ENCODE results near the gene CAPZB.

The CAPZB gene

DNA sequence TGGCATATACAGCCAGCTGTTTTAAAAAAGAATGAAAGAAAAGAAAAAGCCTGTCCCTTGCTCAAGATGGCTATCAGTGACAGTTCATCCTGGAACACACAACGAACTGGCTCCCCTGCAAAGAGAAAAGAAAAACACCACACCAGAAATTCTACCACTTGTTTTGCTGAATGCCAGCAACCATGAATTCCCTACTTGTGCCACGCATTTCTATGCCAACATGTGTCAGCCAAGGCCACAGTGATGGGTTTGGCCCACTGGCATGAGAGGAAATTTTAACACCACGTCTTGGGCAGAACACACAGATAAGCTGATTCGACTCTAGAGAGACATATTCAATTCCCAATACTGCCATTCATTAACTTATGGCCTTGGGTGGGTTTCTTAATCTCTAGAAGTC lies 64.0 kb downstream of the CAPZB start:
- H3K27ac ChIP-seq, result peak overlapping the region; percentile 65; the same call in 1 of the 2 replicates
- TF ChIP-seq, protein P1, sequence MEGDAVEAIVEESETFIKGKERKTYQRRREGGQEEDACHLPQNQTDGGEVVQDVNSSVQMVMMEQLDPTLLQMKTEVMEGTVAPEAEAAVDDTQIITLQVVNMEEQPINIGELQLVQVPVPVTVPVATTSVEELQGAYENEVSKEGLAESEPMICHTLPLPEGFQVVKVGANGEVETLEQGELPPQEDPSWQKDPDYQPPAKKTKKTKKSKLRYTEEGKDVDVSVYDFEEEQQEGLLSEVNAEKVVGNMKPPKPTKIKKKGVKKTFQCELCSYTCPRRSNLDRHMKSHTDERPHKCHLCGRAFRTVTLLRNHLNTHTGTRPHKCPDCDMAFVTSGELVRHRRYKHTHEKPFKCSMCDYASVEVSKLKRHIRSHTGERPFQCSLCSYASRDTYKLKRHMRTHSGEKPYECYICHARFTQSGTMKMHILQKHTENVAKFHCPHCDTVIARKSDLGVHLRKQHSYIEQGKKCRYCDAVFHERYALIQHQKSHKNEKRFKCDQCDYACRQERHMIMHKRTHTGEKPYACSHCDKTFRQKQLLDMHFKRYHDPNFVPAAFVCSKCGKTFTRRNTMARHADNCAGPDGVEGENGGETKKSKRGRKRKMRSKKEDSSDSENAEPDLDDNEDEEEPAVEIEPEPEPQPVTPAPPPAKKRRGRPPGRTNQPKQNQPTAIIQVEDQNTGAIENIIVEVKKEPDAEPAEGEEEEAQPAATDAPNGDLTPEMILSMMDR (conservative IDR thresholded peaks at IDR 0.05), result no peak
- no peak for TF ChIP-seq ZFX (IDR thresholded peaks at IDR 0.05)

DNA sequence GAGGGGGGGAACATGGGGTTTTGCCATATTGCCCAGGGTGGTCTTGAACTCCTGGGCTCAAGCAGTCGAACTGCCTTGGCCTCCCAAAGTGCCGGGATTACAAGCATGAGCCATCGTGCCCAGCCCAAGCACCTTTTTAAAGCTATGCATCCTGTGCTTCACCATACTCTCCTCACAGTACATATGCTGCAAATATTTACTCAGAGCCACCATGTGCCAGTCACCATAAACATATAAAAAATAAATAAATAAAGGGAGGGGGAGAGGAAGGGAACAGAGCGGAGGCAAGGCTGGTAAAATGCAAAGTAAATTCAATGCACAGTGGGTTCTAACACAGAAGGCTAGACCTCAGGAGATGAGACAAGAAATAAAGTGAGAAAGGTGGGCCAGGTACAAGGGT lies 64.7 kb downstream of the CAPZB start:
- TF ChIP-seq, protein P1 (conservative IDR thresholded peaks at IDR 0.05), result no peak
- no peak for TF ChIP-seq ZFX (IDR thresholded peaks at IDR 0.05)
- H3K27ac ChIP-seq, result peak overlapping the region; percentile 65

DNA sequence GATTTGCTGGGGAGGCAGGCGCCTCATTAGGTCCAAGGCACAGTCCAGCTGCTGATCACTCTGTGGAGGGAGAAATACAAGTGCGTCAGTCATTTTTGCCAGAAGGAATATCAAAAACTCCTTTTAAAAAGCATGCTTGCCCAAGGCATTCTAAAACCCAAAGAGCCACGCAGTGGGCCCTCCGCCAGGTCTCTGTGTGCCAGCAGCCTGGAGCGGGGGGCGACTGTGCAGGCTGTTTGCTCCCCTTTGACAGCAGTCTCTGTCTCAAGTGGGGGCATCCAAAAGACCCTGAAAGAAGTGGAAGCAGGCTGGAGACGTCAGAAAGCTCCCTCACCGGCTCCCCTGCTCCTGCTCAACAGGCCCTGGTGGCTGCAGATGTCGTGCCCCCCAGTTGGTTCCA lies 65.6 kb downstream of the CAPZB start:
- peak overlapping the region; percentile 65 for H3K27ac ChIP-seq
- TF ChIP-seq, protein P1 (conservative IDR thresholded peaks at IDR 0.05), result no peak
- TF ChIP-seq ZFX (IDR thresholded peaks at IDR 0.05), result no peak

DNA sequence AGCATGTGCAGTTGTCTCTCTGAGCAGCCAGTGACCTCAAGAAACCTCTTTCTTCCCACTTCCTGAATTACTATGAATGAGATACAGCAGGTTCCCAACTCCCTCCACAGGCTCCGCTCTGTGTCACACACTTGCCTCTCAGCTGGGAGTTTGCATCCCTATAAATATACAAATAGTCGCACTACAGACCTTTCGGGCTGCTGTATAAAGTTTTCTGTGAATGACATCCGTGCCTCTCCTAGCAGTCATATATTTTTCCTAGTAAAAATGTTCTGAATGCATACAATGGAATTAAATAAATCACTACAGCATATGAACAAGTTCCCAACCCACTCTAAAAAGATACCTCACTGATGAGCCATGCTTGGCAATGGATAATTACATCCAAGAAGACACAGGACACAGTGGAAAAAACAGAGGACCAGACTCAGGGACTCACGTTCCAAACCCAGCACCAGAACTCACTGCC lies 66.8 kb downstream of the CAPZB start:
- TF ChIP-seq, protein P1 (conservative IDR thresholded peaks at IDR 0.05), result no peak
- TF ChIP-seq ZFX (IDR thresholded peaks at IDR 0.05), result no peak
- no peak overlapping the region for H3K27ac ChIP-seq

DNA sequence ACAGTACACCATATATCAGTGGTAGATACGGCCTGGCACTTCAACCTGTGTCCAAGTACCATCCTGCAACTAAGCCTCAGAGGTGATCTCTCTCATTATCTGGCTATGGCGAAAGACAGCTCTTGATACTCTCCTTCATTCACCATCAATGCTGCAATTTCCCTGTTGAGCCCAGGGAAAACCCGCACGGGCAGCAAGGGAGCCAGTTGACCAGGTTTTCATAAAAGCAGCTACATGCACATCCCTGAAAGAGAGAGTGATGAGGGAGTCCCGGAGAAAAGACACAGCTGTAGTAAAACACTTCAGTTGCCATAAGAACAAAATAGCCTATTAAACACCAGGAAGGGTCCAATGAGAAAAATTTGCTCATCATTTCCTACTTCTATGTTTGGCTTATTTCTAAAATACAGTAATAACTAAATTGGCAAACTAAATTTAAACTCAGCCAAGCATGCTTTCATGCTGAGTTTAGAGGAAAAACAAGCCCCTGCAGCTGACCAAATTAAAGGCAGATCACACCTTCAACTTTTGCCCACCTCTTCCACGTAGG lies 68.3 kb downstream of the CAPZB start:
- TF ChIP-seq ZFX (IDR thresholded peaks at IDR 0.05), result no peak
- TF ChIP-seq, protein P1 (conservative IDR thresholded peaks at IDR 0.05), result no peak
- H3K27ac ChIP-seq, result no peak overlapping the region

DNA sequence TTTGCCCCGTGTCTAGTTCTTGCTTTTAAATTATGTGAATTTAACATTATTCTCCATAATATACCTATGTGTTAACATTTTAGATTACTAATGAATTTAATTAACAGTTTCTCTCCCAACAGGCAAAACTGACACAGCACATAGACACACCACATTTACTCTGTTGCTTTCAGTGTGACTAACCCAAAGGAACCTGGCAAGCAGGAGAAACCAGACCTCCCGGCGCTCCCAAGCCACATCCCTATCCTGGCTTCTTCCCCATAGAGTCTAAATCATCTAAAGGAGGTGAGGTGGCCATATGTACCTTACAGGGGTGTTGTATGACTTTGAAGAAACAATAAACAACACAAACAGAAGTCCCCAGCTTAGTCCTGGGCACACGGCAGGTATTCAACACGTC lies 69.2 kb downstream of the CAPZB start:
- TF ChIP-seq, protein P1 (conservative IDR thresholded peaks at IDR 0.05), result no peak
- no peak for TF ChIP-seq ZFX (IDR thresholded peaks at IDR 0.05)
- H3K27ac ChIP-seq, result no peak overlapping the region

DNA sequence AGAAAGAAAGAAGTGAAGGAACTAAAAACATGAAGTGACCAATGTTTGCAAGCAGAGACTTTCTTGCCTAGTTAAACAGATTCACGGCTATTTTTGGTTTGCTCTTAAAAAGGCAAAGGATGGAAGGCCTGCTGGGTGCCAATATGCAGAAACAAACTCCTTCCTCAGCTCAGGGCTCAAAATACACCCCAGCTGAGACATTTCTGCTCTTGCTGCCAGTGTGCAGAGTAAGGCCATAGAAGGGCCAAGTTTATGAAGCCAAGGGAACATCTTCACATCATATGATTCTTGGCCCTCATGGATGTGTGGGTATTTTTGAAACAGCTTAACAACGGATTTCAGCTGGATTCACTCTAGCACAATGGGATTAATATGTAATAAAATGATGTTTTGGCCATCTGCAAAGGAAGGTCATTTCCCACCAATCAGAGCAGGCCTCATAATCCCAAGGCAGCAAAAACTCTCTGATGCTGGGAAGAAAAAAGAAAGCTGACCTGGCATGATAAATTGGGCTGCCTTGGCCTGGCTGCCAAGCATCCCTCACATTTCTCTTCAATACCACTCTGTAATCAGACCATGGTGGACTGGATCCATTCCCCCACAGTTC lies 70.7 kb downstream of the CAPZB start:
- no peak overlapping the region for H3K27ac ChIP-seq

More for the DNA sequence above, 70.7 kb downstream of the CAPZB start:
- TF ChIP-seq, protein P1 (conservative IDR thresholded peaks at IDR 0.05), result no peak
- no peak for TF ChIP-seq ZFX (IDR thresholded peaks at IDR 0.05)
